ENCODE data around the gene PPIL1. TPM values are rescaled to one million over a fixed set of nuclear protein-coding genes. Genes with fewer than 3 reads are reported as not detected.

Gene PPIL1
- polyA plus RNA-seq, 2 of the 4 experiments (the other 2 are of a cell fraction) = 42.6 to 60.0 TPM

DNA sequence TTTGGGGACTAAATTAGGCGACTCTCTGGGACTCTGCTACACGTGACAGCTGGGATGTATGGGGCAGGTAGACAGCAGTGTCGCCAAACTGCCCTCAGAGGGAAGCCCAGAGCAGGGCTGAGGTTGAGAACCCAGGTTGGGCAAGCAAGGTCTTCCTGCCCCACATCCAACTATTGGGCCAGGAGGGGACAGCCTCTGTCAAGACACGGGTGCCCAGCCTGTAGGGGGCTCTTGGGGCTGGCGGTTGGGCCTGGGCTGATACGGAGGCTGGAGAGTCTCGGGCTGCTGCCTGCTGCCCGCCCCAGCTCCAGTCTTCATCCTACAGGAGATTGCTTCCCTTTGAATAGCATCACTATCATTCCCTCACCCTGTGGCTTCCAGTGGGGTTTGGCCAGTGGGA lies 68.7 kb downstream of the PPIL1 start:
- peak in 1 of 2 experiments; percentile 39; a peak in 3 of 6 replicates for ATAC-seq

DNA sequence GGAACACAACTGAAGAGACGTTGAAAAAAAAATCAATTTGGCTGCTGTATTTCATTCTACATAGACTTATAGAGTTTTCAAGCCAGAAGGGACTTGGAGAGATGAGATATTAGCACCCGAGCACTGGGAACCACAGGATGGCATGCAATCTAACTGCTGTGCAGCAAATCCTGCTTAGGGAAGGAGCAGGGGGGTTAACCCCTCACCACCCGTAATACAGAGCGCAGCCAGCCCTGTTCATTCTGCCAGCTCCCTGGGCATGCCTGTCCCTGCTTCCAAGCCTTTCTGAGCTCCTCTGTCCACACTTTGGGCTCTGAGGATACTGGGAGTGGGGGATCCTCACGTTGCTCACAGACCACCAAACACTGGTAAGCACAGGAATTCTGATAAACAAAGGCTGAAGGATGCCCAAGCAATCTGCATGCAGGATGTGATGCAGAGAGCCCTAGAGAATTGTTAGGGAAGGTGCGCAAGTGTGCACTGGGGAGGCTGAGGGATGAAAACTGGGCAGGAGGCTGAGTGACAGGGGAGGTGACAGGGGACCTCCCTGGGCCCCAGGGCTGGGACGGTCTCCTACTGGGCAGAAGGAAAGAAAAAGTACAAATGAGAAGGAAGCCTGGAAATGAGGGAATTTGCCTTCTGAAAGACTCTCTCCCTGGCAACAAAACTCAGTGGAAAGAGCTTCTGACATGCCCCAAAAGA lies 69.4 kb downstream of the PPIL1 start:
- H3K4me2 ChIP-seq = no peak overlapping the region
- no peak overlapping the region for H3K27ac ChIP-seq
- no peaks in the 10 kb centered on the region for H3K4me1 ChIP-seq
- ATAC-seq (no peak), DNase-seq (ENCODE audit: low read depth in 1 of 2, low spot score in 1 of 2) (no peak), FAIRE-seq (no peak)
- H3K4me3 ChIP-seq = no peak overlapping the region
- TF ChIP-seq, protein P1, sequence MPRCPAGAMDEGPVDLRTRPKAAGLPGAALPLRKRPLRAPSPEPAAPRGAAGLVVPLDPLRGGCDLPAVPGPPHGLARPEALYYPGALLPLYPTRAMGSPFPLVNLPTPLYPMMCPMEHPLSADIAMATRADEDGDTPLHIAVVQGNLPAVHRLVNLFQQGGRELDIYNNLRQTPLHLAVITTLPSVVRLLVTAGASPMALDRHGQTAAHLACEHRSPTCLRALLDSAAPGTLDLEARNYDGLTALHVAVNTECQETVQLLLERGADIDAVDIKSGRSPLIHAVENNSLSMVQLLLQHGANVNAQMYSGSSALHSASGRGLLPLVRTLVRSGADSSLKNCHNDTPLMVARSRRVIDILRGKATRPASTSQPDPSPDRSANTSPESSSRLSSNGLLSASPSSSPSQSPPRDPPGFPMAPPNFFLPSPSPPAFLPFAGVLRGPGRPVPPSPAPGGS (IDR thresholded peaks at IDR 0.05) = no peak
- no peak for TF ChIP-seq HEYL (CRISPR knock-in tag; IDR thresholded peaks at IDR 0.05)
- no peak for TF ChIP-seq FOXS1 (CRISPR knock-in tag; IDR thresholded peaks at IDR 0.05)
- no peak for TF ChIP-seq ZC3H11A (IDR thresholded peaks at IDR 0.05)
- TF ChIP-seq ZNF302 (CRISPR knock-in tag; IDR thresholded peaks at IDR 0.05) = no peak
- no peak for TF ChIP-seq SREBF2 (IDR thresholded peaks at IDR 0.05)
- 45% methylated on average over 7 of the region's 7 CpGs for WGBS (ENCODE audit: missing lambda C conversion rate)
- H3K9me3 ChIP-seq = no peaks in the 10 kb centered on the region
- POLR2A ChIA-PET = no interaction called here
- CTCF ChIA-PET = interaction anchor here (0.6 to 1.5 kb wide), 2 partner anchors 14 to 23 kb away, joined by 3 read pairs; no protein-coding TSS in a partner anchor

More for the DNA sequence above, 68.7 kb downstream of the PPIL1 start:
- POLR2A ChIA-PET = no interaction called here
- Histone ChIP-seq H3K4me2 (no peak overlapping the region), H3K4me1 (no peaks in the 10 kb centered on the region), H3K9me3 (no peaks in the 10 kb centered on the region), H3K4me3 (no peak overlapping the region), H3K27ac (no peak overlapping the region)
- FAIRE-seq (no peak), DNase-seq (ENCODE audit: low read depth in 1 of 2, low spot score in 1 of 2) (no peak)
- CTCF ChIA-PET = interaction anchor here (0.6 to 1.5 kb wide), 2 partner anchors 14 to 23 kb away, joined by 3 read pairs; no protein-coding TSS in a partner anchor
- 58% methylated on average over 6 of the region's 8 CpGs for WGBS (ENCODE audit: missing lambda C conversion rate)
- no peak for TF ChIP-seq CBX8 (IDR thresholded peaks at IDR 0.05)
- TF ChIP-seq HOXB13 (CRISPR knock-in tag; IDR thresholded peaks at IDR 0.05; ENCODE audit: low read depth) = no peak
- no peak for TF ChIP-seq SMC3 (IDR thresholded peaks at IDR 0.05)
- no peak for TF ChIP-seq JUNB (IDR thresholded peaks at IDR 0.05)
- TF ChIP-seq CHD2 (IDR thresholded peaks at IDR 0.05; ENCODE audit: low read length, partially characterized antibody) = no peak
- no peak for TF ChIP-seq HOXA7 (CRISPR knock-in tag; IDR thresholded peaks at IDR 0.05)
- TF ChIP-seq, protein P2, sequence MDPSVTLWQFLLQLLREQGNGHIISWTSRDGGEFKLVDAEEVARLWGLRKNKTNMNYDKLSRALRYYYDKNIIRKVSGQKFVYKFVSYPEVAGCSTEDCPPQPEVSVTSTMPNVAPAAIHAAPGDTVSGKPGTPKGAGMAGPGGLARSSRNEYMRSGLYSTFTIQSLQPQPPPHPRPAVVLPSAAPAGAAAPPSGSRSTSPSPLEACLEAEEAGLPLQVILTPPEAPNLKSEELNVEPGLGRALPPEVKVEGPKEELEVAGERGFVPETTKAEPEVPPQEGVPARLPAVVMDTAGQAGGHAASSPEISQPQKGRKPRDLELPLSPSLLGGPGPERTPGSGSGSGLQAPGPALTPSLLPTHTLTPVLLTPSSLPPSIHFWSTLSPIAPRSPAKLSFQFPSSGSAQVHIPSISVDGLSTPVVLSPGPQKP (IDR thresholded peaks at IDR 0.05; ENCODE audit: low read depth, low read length) = no peak
- TF ChIP-seq CBX2 (IDR thresholded peaks at IDR 0.05; ENCODE audit: borderline replicate concordance, low read depth) = no peak
- no peak for TF ChIP-seq KDM5A (IDR thresholded peaks at IDR 0.05)
- TF ChIP-seq PHF8 (IDR thresholded peaks at IDR 0.05; ENCODE audit: borderline replicate concordance, low read depth) = no peak
- TF ChIP-seq, protein P3, sequence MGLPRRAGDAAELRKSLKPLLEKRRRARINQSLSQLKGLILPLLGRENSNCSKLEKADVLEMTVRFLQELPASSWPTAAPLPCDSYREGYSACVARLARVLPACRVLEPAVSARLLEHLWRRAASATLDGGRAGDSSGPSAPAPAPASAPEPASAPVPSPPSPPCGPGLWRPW (IDR thresholded peaks at IDR 0.05) = no peak
- no peak for TF ChIP-seq HEYL (CRISPR knock-in tag; IDR thresholded peaks at IDR 0.05)
- TF ChIP-seq POLR2AphosphoS2 (conservative IDR thresholded peaks at IDR 0.05; ENCODE audit: low read length) = no peak
- no peak for TF ChIP-seq RCOR1 (IDR thresholded peaks at IDR 0.05; ENCODE audit: low read depth, low read length)
- no peak for TF ChIP-seq FOXS1 (CRISPR knock-in tag; IDR thresholded peaks at IDR 0.05)
- no peak for TF ChIP-seq CEBPB (IDR thresholded peaks at IDR 0.05)

Other genes with a start within 250 kb of the PPIL1 start
- 183 and 192 TPM in 2 replicates for gene CDKN1A, start 196.1 kb downstream of the PPIL1 start, polyA plus RNA-seq (2011; rRNA removed)
- 118 to 137 TPM (median 130 TPM) in 3 replicates for gene CDKN1A, start 196.1 kb downstream of the PPIL1 start, polyA plus RNA-seq (2017; fragmentation: RNase III; extraction: RNeasy Plus Mini Kit Qiagen cat#74134 plus additional on column Dnase treatment)
- 0.04 TPM in 2 replicates for gene RAB44, start 177.0 kb downstream of the PPIL1 start, polyA plus RNA-seq (2011; rRNA removed)
- gene RAB44, start 177.0 kb downstream of the PPIL1 start, polyA plus RNA-seq (2017; fragmentation: RNase III; extraction: RNeasy Plus Mini Kit Qiagen cat#74134 plus additional on column Dnase treatment) = 0.05 to 0.11 TPM (median 0.09 TPM) in 3 replicates
- 0.07 and 0.13 TPM in 2 replicates for gene CPNE5, start 35.4 kb downstream of the PPIL1 start, polyA plus RNA-seq (2011; rRNA removed)
- 0.03 to 0.20 TPM (median 0.08 TPM) in 3 replicates for gene CPNE5, start 35.4 kb downstream of the PPIL1 start, polyA plus RNA-seq (2017; fragmentation: RNase III; extraction: RNeasy Plus Mini Kit Qiagen cat#74134 plus additional on column Dnase treatment)
- 27.0 and 32.5 TPM in 2 replicates for gene C6orf89, start 11.1 kb upstream of the PPIL1 start, polyA plus RNA-seq (2011; rRNA removed)
- 13.7 to 15.1 TPM (median 13.8 TPM) in 3 replicates for gene C6orf89, start 11.1 kb upstream of the PPIL1 start, polyA plus RNA-seq (2017; fragmentation: RNase III; extraction: RNeasy Plus Mini Kit Qiagen cat#74134 plus additional on column Dnase treatment)
- gene PI16, start 79.9 kb upstream of the PPIL1 start, polyA plus RNA-seq (2011; rRNA removed) = not detected in 2 replicates
- not detected in 3 replicates for gene PI16, start 79.9 kb upstream of the PPIL1 start, polyA plus RNA-seq (2017; fragmentation: RNase III; extraction: RNeasy Plus Mini Kit Qiagen cat#74134 plus additional on column Dnase treatment)
- 65.4 and 69.4 TPM in 2 replicates for gene MTCH1, start 111.4 kb upstream of the PPIL1 start, polyA plus RNA-seq (2011; rRNA removed)
- 99.8 to 112 TPM (median 111 TPM) in 3 replicates for gene MTCH1, start 111.4 kb upstream of the PPIL1 start, polyA plus RNA-seq (2017; fragmentation: RNase III; extraction: RNeasy Plus Mini Kit Qiagen cat#74134 plus additional on column Dnase treatment)
- gene FGD2, start 130.9 kb upstream of the PPIL1 start, polyA plus RNA-seq (2011; rRNA removed) = not detected in 2 replicates
- not detected in 3 replicates for gene FGD2, start 130.9 kb upstream of the PPIL1 start, polyA plus RNA-seq (2017; fragmentation: RNase III; extraction: RNeasy Plus Mini Kit Qiagen cat#74134 plus additional on column Dnase treatment)

Measured in A549 (cell line).